Transverse colon (tissue), 3 donors: ENCODE results near the gene CAMTA1.

Experiments
- CTCF ChIP-seq, 5 experiments: fragments of 200-600 bp in 3 of 5; fragments of 450-650 bp in 2 of 5; sonication (generic) in 3 of 5; IDR thresholded peaks; 1 replicate in 2 of 5; 2 replicates in 3 of 5; pipeline ENCODE4 v1.5.1; 2016 to 2017; ENCODE audit warnings: antibody characterized with exemption in 5 of 5, inconsistent platforms in 3 of 5, mild to moderate bottlenecking in 2 of 5, moderate library complexity in 1 of 5
- EP300 ChIP-seq: sonication (generic); formaldehyde crosslinking; IDR thresholded peaks from one replicate; pipeline ENCODE4 v1.6.1; 2017; ENCODE audit warnings: antibody characterized with exemption, low read depth
- POLR2A ChIP-seq: fragments of 450-650 bp; IDR thresholded peaks from one replicate; pipeline ENCODE4 v1.6.1; 2016; ENCODE audit warnings: antibody characterized with exemption, mild to moderate bottlenecking, moderate library complexity

DNA sequence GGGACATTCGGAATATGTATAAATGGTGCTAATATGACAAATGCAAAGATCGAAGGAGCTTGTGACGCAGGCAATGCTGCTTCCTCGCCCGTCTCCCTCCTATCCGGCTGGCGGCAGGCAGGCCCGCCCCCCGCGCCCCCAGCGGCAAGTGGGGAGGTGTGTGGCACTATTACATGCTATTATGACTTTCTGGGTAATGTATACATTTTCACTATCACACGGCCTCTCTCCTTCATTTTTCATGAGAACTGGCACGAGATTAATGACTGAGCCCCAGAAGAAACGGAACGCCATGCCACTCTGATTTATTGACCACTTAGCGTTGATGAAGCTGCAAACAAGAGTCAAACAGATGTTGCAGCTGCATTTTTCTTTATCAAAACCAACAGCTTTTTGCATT is 846.9 kb downstream of the CAMTA1 start:
- TF ChIP-seq POLR2A: no peak
- no peak for TF ChIP-seq CTCF (IDR thresholded peaks at IDR 0.05)
- TF ChIP-seq EP300: no peak
